WTC11 (cell line): ENCODE data around the gene TTK.

Source experiments
- CREM ChIP-seq: sonication (generic); formaldehyde crosslinking; IDR thresholded peaks from 2 replicates; pipeline ENCODE4 v1.8.1; 2022; ENCODE audit warnings: mild to moderate bottlenecking, missing genetic modification reagents, moderate library complexity
- JAZF1 ChIP-seq: fragments of 250-450 bp; sonication (Bioruptor Pico); IDR thresholded peaks from 2 replicates; pipeline ENCODE4 v1.9.0; 2021; ENCODE audit warnings: moderate library complexity, mild to moderate bottlenecking, inconsistent platforms
- NR1H2 ChIP-seq: sonication (generic); formaldehyde crosslinking; IDR thresholded peaks from 2 replicates; pipeline ENCODE4 v1.9.0; 2021; ENCODE audit warnings: mild to moderate bottlenecking, moderate library complexity, missing genetic modification reagents
- NR3C1 ChIP-seq: sonication (generic); formaldehyde crosslinking; conservative IDR thresholded peaks from 2 replicates; pipeline ENCODE4 v1.8.1; 2023; ENCODE audit warnings: low read depth, mild to moderate bottlenecking, missing genetic modification reagents
- SP1 ChIP-seq: sonication (generic); formaldehyde crosslinking; conservative IDR thresholded peaks from 2 replicates; pipeline ENCODE4 v1.8.1; 2022; ENCODE audit warnings: missing genetic modification reagents
- ZNF138 ChIP-seq: sonication (generic); formaldehyde crosslinking; conservative IDR thresholded peaks from 2 replicates; pipeline ENCODE4 v1.8.1; 2022; ENCODE audit warnings: mild to moderate bottlenecking, moderate library complexity, missing genetic modification reagents
- TF ChIP-seq, protein P1 (sequence below): fragments of 200-600 bp; IDR thresholded peaks from 2 replicates; pipeline ENCODE4 v1.8.0; 2022; ENCODE audit warnings: antibody characterized with exemption
- TF ChIP-seq, protein P2 (sequence below): sonication (generic); formaldehyde crosslinking; IDR thresholded peaks from 2 replicates; pipeline ENCODE4 v1.8.1; 2023; ENCODE audit warnings: mild to moderate bottlenecking, missing genetic modification reagents, borderline replicate concordance
- TF ChIP-seq, protein P3 (sequence below): sonication (generic); formaldehyde crosslinking; conservative IDR thresholded peaks from 2 replicates; pipeline ENCODE4 v1.8.1; 2022; ENCODE audit warnings: mild to moderate bottlenecking, missing genetic modification reagents
- TF ChIP-seq, protein P4 (sequence below): fragments of 250-450 bp; sonication (Bioruptor Pico); IDR thresholded peaks from 2 replicates; pipeline ENCODE4 v1.9.0; 2021; ENCODE audit warnings: moderate library complexity, mild to moderate bottlenecking, inconsistent platforms, borderline replicate concordance
- TF ChIP-seq, protein P5 (sequence below): sonication (generic); formaldehyde crosslinking; IDR thresholded peaks from 2 replicates; pipeline ENCODE4 v1.8.0; 2022; ENCODE audit warnings: mild to moderate bottlenecking, missing genetic modification reagents
- TF ChIP-seq, protein P6 (sequence below): sonication (generic); formaldehyde crosslinking; IDR thresholded peaks from 2 replicates; pipeline ENCODE4 v1.8.1; 2023; ENCODE audit warnings: mild to moderate bottlenecking, missing genetic modification reagents, moderate library complexity

DNA sequence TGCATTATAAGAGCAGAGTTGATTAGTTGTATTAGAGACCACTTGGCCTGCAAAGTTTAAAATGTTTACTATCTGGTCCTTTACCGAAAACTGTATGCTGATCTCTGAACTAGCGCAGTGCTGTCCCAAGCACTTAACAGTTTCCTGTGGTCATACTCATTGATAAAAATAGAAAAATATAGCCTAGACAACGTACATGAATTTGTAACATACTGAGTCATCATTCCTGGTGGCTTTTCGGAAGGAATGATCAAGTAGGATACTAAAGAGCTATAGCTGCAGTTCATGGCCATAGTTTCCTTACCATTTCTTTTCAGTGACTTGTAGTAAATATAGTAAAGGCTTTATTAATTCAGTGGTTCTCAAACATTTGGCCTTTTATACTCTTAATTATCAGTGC lies 18.4 kb downstream of the TTK start:
- TF ChIP-seq, protein P1, sequence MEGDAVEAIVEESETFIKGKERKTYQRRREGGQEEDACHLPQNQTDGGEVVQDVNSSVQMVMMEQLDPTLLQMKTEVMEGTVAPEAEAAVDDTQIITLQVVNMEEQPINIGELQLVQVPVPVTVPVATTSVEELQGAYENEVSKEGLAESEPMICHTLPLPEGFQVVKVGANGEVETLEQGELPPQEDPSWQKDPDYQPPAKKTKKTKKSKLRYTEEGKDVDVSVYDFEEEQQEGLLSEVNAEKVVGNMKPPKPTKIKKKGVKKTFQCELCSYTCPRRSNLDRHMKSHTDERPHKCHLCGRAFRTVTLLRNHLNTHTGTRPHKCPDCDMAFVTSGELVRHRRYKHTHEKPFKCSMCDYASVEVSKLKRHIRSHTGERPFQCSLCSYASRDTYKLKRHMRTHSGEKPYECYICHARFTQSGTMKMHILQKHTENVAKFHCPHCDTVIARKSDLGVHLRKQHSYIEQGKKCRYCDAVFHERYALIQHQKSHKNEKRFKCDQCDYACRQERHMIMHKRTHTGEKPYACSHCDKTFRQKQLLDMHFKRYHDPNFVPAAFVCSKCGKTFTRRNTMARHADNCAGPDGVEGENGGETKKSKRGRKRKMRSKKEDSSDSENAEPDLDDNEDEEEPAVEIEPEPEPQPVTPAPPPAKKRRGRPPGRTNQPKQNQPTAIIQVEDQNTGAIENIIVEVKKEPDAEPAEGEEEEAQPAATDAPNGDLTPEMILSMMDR = no peak
- TF ChIP-seq, protein P2, sequence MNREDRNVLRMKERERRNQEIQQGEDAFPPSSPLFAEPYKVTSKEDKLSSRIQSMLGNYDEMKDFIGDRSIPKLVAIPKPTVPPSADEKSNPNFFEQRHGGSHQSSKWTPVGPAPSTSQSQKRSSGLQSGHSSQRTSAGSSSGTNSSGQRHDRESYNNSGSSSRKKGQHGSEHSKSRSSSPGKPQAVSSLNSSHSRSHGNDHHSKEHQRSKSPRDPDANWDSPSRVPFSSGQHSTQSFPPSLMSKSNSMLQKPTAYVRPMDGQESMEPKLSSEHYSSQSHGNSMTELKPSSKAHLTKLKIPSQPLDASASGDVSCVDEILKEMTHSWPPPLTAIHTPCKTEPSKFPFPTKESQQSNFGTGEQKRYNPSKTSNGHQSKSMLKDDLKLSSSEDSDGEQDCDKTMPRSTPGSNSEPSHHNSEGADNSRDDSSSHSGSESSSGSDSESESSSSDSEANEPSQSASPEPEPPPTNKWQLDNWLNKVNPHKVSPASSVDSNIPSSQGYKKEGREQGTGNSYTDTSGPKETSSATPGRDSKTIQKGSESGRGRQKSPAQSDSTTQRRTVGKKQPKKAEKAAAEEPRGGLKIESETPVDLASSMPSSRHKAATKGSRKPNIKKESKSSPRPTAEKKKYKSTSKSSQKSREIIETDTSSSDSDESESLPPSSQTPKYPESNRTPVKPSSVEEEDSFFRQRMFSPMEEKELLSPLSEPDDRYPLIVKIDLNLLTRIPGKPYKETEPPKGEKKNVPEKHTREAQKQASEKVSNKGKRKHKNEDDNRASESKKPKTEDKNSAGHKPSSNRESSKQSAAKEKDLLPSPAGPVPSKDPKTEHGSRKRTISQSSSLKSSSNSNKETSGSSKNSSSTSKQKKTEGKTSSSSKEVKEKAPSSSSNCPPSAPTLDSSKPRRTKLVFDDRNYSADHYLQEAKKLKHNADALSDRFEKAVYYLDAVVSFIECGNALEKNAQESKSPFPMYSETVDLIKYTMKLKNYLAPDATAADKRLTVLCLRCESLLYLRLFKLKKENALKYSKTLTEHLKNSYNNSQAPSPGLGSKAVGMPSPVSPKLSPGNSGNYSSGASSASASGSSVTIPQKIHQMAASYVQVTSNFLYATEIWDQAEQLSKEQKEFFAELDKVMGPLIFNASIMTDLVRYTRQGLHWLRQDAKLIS (CRISPR knock-in tag) = no peak
- TF ChIP-seq CREM (CRISPR knock-in tag) (no peak), NR3C1 (CRISPR knock-in tag) (no peak), NR1H2 (no peak), SP1 (CRISPR knock-in tag) (no peak), JAZF1 (CRISPR knock-in tag) (no peak), ZNF138 (no peak)
- TF ChIP-seq, protein P3, sequence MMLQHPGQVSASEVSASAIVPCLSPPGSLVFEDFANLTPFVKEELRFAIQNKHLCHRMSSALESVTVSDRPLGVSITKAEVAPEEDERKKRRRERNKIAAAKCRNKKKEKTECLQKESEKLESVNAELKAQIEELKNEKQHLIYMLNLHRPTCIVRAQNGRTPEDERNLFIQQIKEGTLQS = no peak
- TF ChIP-seq, protein P4, sequence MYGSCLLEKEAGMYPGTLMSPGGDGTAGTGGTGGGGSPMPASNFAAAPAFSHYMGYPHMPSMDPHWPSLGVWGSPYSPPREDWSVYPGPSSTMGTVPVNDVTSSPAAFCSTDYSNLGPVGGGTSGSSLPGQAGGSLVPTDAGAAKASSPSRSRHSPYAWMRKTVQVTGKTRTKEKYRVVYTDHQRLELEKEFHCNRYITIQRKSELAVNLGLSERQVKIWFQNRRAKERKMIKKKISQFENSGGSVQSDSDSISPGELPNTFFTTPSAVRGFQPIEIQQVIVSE (CRISPR knock-in tag) = no peak
- TF ChIP-seq, protein P5, sequence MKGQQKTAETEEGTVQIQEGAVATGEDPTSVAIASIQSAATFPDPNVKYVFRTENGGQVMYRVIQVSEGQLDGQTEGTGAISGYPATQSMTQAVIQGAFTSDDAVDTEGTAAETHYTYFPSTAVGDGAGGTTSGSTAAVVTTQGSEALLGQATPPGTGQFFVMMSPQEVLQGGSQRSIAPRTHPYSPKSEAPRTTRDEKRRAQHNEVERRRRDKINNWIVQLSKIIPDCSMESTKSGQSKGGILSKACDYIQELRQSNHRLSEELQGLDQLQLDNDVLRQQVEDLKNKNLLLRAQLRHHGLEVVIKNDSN (CRISPR knock-in tag) = no peak
- TF ChIP-seq, protein P6, sequence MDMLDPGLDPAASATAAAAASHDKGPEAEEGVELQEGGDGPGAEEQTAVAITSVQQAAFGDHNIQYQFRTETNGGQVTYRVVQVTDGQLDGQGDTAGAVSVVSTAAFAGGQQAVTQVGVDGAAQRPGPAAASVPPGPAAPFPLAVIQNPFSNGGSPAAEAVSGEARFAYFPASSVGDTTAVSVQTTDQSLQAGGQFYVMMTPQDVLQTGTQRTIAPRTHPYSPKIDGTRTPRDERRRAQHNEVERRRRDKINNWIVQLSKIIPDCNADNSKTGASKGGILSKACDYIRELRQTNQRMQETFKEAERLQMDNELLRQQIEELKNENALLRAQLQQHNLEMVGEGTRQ (CRISPR knock-in tag) = no peak
